GM21528 (cell line): ENCODE results near the gene PPP1R13L.
"Not testable (repeated sequence)": the region's sequence is repeated elsewhere in the genome, so short reads cannot be mapped to it uniquely, and the experiment has no call there.

Source experiments
- ATAC-seq: cut with Tn5 transposase; IDR thresholded peaks from one replicate; pipeline ENCODE4 v1.9.1; 2021; ENCODE audit warnings: mild to moderate bottlenecking, moderate library complexity; ENCODE audit not compliant: unreplicated experiment, low FRiP score

Gene PPP1R13L

GRCh38 chr19:45432543-45432942, 27.7 kb upstream of the PPP1R13L start:
- ATAC-seq = not testable (repeated sequence)

DNA sequence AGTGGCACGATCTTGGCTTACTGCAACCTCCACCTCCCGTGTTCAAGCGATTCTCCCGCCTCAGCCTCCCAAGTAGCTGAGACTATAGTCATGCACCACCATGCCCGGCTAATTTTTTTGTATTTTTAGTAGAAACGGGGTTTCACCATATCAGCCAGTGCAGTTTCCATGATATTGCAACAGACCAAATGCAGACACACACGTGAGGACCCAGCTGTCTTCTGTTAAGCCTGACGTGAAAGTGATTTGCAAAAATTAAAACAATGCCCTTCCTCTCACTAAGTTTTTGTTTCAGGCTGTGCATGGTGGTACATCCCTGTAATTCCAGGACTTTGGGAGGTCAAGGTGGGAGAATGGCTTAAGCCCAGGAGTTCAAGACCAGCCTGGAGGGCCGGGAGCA, 26.1 kb upstream of the PPP1R13L start:
- not testable (repeated sequence) for ATAC-seq

GRCh38 chr19:45429896-45430295, 25.0 kb upstream of the PPP1R13L start:
- not testable (repeated sequence) for ATAC-seq

- no peak for ATAC-seq
Measured at GRCh38 chr19:45428384-45429231, 23.7 kb upstream of the PPP1R13L start.

GRCh38 chr19:45424191-45425058, 19.6 kb upstream of the PPP1R13L start:
- ATAC-seq = peak; percentile 3

DNA sequence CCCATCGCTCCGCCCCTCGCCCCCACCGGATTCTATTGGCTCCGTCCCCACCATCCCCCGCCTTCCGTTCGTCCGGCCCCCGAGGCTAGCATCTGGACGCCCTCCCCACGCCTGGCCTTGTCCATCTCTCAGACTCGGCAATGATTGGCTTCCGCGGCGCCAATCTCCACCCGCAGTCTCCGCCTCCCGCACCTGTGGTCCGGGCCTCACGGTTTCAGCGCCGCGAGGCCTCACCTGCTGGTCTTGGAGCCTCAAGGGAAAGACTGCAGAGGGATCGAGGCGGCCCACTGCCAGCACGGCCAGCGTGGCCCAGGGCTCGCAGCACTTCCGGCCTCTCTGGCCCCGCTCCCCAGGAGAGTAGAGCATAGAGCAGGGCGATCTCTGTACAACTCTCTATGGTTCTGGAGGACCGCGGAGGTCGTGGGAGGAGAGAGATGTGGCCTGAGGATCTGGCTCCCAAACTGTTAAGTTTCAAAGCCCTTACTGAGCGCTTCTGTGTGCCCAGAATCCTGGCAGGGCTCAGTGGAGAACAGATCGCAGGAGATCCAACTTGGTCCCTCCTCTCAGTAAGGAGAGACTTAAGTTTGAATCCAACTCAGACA, 18.8 kb upstream of the PPP1R13L start, which contains the start of gene ERCC1:
TSS of gene ERCC1 (minus strand) at position 329 of the 602 bp plus-strand sequence. CDS start 543 bp downstream, outside the sequence.
- peak; percentile 64 for ATAC-seq

GRCh38 chr19:45423033-45423588, 18.2 kb upstream of the PPP1R13L start:
- no peak for ATAC-seq

DNA sequence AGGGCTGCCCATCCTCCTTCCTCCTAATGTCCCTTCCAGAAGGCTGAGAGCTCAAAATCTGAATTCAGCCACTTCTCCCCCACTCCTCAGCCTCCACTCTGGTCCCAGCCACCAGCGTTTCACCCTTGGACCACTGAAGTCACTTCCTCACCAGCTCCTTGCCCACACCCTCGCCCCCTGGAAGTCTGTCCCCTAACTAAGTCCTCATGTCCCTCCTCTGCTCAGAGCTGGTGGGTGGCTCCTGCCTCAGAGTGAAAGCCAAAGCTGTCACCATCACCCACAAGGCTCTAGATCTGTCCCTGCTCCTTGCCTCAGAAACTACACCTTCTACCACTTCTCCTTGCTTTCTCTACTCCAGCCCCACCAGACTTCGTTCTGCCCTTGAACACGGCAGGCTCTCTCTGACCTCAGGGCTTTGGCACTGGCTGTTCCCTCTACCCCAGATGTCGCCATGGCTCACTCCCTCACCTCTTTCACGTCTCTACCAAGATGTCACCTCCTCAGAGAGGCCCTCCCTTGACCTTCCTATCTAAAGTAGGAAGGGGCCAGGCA, 17.2 kb upstream of the PPP1R13L start:
- ATAC-seq = no peak

GRCh38 chr19:45420871-45421270, 16.0 kb upstream of the PPP1R13L start:
- no peak for ATAC-seq

- ATAC-seq = no peak
Measured at GRCh38 chr19:45420356-45420755, 15.5 kb upstream of the PPP1R13L start.

- no peak for ATAC-seq
Measured at GRCh38 chr19:45419895-45420294, 15.0 kb upstream of the PPP1R13L start.

GRCh38 chr19:45419396-45419795, 14.5 kb upstream of the PPP1R13L start:
- ATAC-seq = peak; percentile 45

- ATAC-seq = no peak
Measured at GRCh38 chr19:45418802-45419201, 13.9 kb upstream of the PPP1R13L start.

DNA sequence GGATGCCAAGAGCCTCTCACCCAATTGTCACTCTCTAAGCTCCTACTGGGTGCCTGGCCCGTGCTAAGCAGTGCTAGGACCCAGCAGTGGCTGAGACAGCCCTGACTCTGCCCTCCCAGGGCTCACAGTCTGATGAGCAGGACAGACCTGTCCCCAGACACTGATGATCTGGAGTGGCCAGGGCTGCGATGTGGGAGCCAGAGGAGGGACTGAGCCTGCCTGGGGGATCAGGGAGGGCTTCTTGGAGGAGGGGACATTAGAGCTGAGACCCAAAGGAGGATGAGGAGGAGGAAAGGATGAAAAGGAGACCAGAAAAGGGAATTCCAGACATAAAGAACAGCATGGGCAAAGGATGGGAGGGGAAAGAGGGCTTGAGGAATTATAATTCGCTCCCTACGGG, 12.3 kb upstream of the PPP1R13L start:
- no peak for ATAC-seq

- ATAC-seq = no peak
Measured at GRCh38 chr19:45414468-45414867, 9.6 kb upstream of the PPP1R13L start.

- ATAC-seq = no peak
Measured at GRCh38 chr19:45413497-45413896, 8.6 kb upstream of the PPP1R13L start.

DNA sequence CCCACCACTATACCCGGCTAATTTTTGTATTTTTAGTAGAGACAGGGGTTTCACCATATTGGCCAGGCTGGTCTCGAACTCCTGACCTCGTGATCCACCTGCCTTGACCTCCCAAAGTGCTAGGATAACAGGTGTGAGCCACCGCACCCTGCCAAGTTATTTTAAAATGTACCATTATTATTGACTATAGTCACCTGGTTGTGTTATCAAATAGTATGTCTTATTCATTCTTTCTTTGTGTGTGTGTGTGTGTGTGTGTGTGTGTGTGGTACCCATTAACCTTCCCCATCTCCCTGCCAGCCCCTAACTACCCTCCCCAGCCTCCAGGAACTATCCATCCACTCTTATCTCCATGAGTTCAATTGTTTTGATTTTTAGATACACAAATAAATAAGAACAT, 5.5 kb upstream of the PPP1R13L start:
- not testable (repeated sequence) for ATAC-seq

- ATAC-seq = no peak
Measured at GRCh38 chr19:45409557-45409920, 4.7 kb upstream of the PPP1R13L start.

GRCh38 chr19:45408830-45409556, 4.1 kb upstream of the PPP1R13L start:
- no peak for ATAC-seq

DNA sequence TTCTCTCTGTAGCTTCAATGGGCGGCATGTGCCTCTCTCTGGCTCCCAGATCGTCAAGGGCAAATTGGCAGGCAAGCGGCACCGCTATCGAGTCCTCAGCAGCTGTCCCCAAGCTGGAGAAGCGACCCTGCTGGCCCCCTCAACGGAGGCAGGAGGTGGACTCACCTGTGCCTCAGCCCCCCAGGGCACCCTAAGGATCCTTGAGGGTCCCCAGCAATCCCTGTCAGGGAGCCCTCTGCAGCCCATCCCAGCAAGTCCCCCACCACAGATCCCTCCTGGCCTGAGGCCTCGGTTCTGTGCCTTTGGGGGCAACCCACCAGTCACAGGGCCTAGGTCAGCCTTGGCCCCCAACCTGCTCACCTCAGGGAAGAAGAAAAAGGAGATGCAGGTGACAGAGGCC, 3.3 kb upstream of the PPP1R13L start:
- no peak for ATAC-seq
